IPS-11a (cell line): ENCODE results near the gene NEMP1.
"Not testable (repeated sequence)": the region's sequence is repeated elsewhere in the genome, so short reads cannot be mapped to it uniquely, and the experiment has no call there.

Experiments used
- H3K4me3 ChIP-seq: one replicate; pipeline ENCODE4 v1.5.1; 2013; ENCODE audit warnings: low read depth, low read length, control low read depth

Gene NEMP1

DNA sequence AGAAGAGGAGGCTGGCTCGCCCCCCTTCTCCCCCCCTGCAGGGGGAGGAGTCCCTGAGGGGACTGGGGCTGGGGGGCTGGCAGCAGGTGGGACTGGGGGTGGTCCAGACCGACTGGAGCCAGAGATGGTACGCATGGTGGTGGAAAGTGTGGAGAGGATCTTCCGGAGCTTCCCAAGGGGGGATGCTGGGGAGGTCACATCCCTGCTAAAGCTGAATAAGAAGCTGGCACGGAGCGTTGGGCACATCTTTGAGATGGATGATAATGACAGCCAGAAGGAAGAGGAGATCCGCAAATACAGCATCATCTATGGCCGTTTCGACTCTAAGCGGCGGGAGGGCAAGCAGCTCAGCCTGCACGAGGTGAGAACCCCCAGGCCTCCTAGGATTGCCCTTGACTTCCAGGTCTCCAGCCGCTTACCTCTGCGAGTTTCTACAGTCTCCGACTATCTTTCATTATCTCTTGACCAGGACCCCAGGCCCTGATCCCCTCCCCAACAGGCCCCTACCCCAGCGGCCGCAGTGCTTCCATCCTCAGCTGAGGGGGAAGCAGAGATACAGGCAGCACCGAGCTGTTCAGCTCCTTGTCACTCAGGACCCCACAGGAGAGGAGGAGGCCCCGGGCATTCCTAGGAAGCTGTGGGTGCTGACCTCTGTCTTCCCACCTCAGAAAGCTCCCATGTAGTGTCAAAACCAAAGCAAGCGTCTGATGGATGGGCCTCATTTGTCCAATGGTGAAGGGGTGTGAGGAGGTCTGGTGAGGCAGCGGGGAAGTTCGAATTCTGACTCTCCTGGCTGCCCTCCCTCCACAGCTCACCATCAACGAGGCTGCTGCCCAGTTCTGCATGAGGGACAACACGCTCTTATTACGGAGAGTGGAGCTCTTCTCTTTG is 13.3 kb upstream of the NEMP1 start:
- H3K4me3 ChIP-seq, result no peak overlapping the region

GRCh38 chr12:57090924-57091637 is 12.5 kb upstream of the NEMP1 start:
- H3K4me3 ChIP-seq, result no peak overlapping the region

- no peak overlapping the region for H3K4me3 ChIP-seq
Measured at GRCh38 chr12:57090490-57090889, 11.9 kb upstream of the NEMP1 start.

- peak overlapping the region; percentile 76 for H3K4me3 ChIP-seq
Measured at GRCh38 chr12:57089271-57090245, 11.0 kb upstream of the NEMP1 start.

DNA sequence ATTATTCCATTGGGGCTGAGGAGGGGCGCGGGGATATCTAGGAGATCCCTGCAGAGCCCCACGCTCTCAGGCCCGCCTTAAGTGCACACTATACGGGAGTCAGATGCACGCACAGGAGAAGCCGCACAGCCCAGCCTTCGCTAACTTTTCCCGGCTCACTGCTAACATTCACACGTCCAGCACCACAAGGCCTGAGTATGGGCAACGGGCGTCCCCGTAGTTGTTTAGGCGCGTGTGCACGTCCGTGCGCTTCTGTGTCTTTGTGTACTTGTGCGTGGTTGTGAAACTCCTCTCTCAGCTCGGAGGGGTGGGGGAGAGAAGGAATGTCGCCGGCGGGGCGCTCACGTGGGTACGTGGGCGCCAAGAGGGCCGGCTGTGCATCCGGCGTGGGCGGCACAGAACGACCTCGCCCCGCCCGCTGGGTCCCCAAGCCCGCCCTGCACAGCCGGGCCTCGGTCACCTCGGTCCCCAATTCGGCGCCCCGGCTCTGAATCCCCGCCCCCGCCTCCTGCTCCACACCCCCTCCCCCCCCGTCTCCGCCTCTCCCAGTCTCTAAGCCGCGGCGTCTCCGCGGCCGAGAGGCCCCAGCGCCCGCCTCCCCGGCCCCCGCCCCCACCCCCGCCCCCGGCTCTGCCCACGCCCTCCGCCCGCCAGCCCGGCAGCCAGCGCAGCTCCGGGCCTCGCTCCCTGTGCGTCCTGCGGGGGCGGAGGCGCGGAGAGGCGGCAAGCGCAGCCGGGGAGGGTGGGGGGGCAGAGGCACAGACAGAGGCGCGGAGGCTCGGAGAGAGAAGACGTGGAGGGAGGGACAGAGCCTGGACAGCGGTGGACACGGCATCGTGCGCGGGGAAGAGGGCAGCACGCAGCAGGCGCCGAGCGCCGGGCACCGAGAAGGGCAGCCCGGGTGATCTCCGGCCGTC is 10.0 kb upstream of the NEMP1 start, which contains the start of gene NAB2:
Gene NAB2, plus strand, starts transcription at position 761 of the 917 bp plus-strand sequence. CDS start 158 bp downstream, outside the sequence.
- peak within 1 kb of the TSS; percentile 76 for H3K4me3 ChIP-seq

- H3K4me3 ChIP-seq, result peak overlapping the region; percentile 69
Measured at GRCh38 chr12:57087691-57088353, 9.2 kb upstream of the NEMP1 start.

- H3K4me3 ChIP-seq, result peak overlapping the region; percentile 73
Measured at GRCh38 chr12:57087010-57087690, 8.6 kb upstream of the NEMP1 start.

- peak overlapping the region; percentile 73 for H3K4me3 ChIP-seq
Measured at GRCh38 chr12:57086493-57087009, 8.0 kb upstream of the NEMP1 start.

GRCh38 chr12:57085999-57086492 is 7.5 kb upstream of the NEMP1 start:
- H3K4me3 ChIP-seq, result peak overlapping the region; percentile 73

GRCh38 chr12:57080855-57081254 is 2.3 kb upstream of the NEMP1 start:
- no peak overlapping the region for H3K4me3 ChIP-seq

DNA sequence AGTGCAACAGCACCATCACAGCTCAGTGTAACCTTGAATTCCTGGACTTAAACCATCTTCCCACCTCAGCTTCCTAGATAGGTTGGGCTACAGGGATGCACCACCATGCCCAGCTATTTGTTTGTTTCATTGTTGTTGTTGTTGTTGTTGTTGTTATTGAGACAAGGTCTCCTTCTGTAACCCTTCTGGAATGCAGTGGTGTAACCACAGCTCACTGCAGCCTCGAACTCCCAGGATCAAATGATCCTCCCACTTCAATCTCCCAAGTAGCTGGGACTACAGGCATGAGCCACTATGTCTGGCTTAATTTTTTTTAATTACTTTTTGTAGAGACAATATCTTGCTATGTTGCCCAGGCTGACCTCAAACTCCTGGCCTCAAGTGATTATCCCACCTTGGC is 1.2 kb upstream of the NEMP1 start:
- H3K4me3 ChIP-seq, result no peak overlapping the region

- not testable (repeated sequence) for H3K4me3 ChIP-seq
Measured at GRCh38 chr12:57073566-57074450, 4.8 kb downstream of the NEMP1 start.

GRCh38 chr12:57072661-57073060 is 5.9 kb downstream of the NEMP1 start:
- H3K4me3 ChIP-seq, result no peak overlapping the region

DNA sequence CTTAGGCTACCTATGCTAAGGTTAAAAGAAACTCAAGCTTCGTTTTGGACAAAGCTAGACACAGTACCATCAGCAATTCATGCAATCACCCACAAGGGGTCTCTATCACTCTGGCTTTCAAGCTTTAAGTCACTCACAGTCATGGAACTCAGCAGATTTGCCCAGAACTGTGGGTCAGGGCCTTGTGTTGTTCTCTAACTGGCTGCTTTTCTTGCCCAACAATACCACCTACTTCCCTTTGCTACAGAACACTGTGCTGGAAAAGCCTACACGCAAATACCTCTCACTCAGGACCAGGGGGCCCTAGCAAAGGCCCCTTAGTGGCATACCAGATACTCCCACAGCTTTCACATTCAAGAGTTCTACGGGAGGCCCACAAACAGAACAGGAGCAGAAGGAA is 9.1 kb downstream of the NEMP1 start:
- no peak overlapping the region for H3K4me3 ChIP-seq

DNA sequence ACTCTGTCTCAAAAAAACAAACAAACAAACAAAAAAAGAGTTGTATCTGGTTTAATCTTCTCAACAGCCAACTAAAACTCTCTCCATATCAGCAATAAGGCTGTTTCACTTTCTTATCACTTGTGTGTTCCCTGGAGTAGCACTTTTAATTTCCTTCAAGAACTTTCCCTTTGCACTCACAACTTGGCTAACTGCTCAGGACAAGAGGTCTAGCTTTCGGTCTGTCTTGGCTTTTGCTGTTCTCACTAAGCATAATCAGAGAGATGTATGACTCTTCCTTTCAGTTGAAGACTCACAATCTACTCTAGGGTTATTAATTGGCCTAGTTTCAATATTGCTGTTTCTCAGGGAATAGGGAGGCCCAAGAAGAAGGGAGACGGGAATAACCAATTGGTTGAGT is 12.3 kb downstream of the NEMP1 start:
- H3K4me3 ChIP-seq, result no peak overlapping the region

GRCh38 chr12:57063991-57064685 is 14.5 kb downstream of the NEMP1 start:
- H3K4me3 ChIP-seq, result no peak overlapping the region

DNA sequence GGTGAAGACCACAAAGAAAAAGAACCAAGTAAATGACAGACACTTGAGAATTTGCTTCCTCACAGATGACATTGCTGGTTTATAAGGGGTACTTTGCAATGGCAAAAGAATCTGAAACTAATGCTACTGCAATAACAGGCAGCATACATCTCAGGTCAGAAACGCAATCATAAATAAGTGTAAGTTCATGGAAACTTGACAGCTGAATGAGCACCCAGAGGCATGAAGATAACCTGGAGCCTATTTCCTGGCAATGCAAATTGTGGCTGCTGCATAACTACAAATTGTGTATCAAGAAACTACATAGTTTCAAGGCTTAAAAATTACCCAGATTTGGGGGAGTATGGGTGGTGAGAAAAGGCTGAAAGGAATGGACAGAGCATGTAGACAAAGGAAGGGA is 20.1 kb downstream of the NEMP1 start:
- no peak overlapping the region for H3K4me3 ChIP-seq
